HepG2 (cell line): ENCODE data around the gene DPM1. TPM values are rescaled to one million over a fixed set of nuclear protein-coding genes. Genes with fewer than 3 reads are reported as not detected.

Experiments
- ATAC-seq: fragments of 200-7000 bp; cut with Tn5 transposase; 3 replicates; pipeline ENCODE4 v1.9.1; 2020; ENCODE audit warnings: mild to moderate bottlenecking, moderate library complexity
- BruUV-seq: library from RNA; stranded (reverse); fragments of 400-500 nt; replicated peaks from 2 replicates; lab custom pipeline; 2021; lab: Mats Ljungman, UMichigan
- CTCF ChIA-PET: fragments of 300-600 bp; formaldehyde crosslinking; extraction: SDS; loops from one replicate; lab custom pipeline; 2021; ENCODE audit warnings: low total read pairs, inconsistent platforms, low intra/inter-chr PET ratio; lab: Yijun Ruan, JAX
- POLR2A ChIA-PET: fragments of 350-600 bp; sonication (Branson Sonifier 250); formaldehyde crosslinking; loops from one replicate; lab custom pipeline; 2020; ENCODE audit warnings: antibody characterized with exemption, inconsistent platforms; lab: Yijun Ruan, JAX
- DNase-seq: peaks from one replicate; pipeline ENCODE4 v3.0.0-alpha.2; 2015; ENCODE audit warnings: low spot score
- FAIRE-seq: peaks from 3 replicates; lab custom pipeline; 2011; peaks lifted over from hg19 to GRCh38; lab: Jason Lieb, UNC
- H2AFZ ChIP-seq: one replicate; pipeline ENCODE4 v1.6.1; 2011; ENCODE audit warnings: low read length, inconsistent platforms
- H3K27ac ChIP-seq: fragments of 300-600 bp; 3 replicates; pipeline ENCODE4 v1.8.0; 2011; ENCODE audit warnings: mixed run types, mild to moderate bottlenecking, mixed read lengths, low read length, inconsistent platforms; ENCODE audit not compliant: insufficient read depth; ENCODE audit errors: extremely low read length
- H3K27me3 ChIP-seq, 2 experiments: fragments of 200-600 bp in 1 of 2; 2 replicates in 1 of 2; 3 replicates in 1 of 2; pipeline versions ENCODE4 v1.6.0 to v1.8.0; 2011; ENCODE audit warnings: low read length in 2 of 2, mild to moderate bottlenecking in 2 of 2, moderate library complexity in 2 of 2, inconsistent platforms in 1 of 2; ENCODE audit not compliant: insufficient read depth in 2 of 2, control insufficient read depth in 1 of 2
- H3K36me3 ChIP-seq, 2 experiments: fragments of 200-600 bp in 1 of 2; replicated peaks in 1 of 2; 2 replicates in 1 of 2; 3 replicates in 1 of 2; pipeline versions ENCODE4 v1.5.1 to v1.8.0; 2011; ENCODE audit warnings: low read length in 2 of 2, inconsistent platforms in 1 of 2; ENCODE audit not compliant: insufficient read depth in 2 of 2, control insufficient read depth in 1 of 2
- H3K4me1 ChIP-seq: 2 replicates; pipeline ENCODE4 v1.5.1; 2012; ENCODE audit warnings: low read length, inconsistent platforms; ENCODE audit not compliant: insufficient read depth
- H3K4me2 ChIP-seq: 2 replicates; pipeline ENCODE4 v1.6.0; 2011; ENCODE audit warnings: low read depth, low read length, inconsistent platforms
- H3K4me3 ChIP-seq, 3 experiments: fragments of 200-600 bp in 1 of 3; sonication (generic), shearing (Covaris generic) in 1 of 3; replicated peaks in 1 of 3; 2 replicates each; pipeline ENCODE4 v1.5.1; 2011 to 2016; ENCODE audit warnings: low read length in 3 of 3, inconsistent platforms in 2 of 3, low read depth in 2 of 3, mild to moderate bottlenecking in 2 of 3, control low read depth in 1 of 3, mixed read lengths in 1 of 3; ENCODE audit not compliant: insufficient read depth in 1 of 3
- H3K79me2 ChIP-seq: one replicate; pipeline ENCODE4 v1.6.1; 2011; ENCODE audit warnings: low read length, inconsistent platforms; ENCODE audit not compliant: insufficient read depth
- H3K9ac ChIP-seq: 2 replicates; pipeline ENCODE4 v1.6.0; 2011; ENCODE audit warnings: mild to moderate bottlenecking, low read depth, low read length, inconsistent platforms; ENCODE audit not compliant: insufficient read depth
- H3K9me3 ChIP-seq: 2 replicates; pipeline ENCODE4 v1.5.1; 2012; ENCODE audit warnings: mild to moderate bottlenecking, low read length
- H4K20me1 ChIP-seq: 2 replicates; pipeline ENCODE4 v1.6.0; 2011; ENCODE audit warnings: inconsistent platforms, mild to moderate bottlenecking, low read length, moderate library complexity; ENCODE audit not compliant: insufficient read depth
- CEBPB ChIP-seq: IDR thresholded peaks from 2 replicates; pipeline ENCODE4 v1.6.1; 2011; ENCODE audit warnings: low read depth, low read length, improper control_type of control experiment, borderline replicate concordance
- JUNB ChIP-seq: sonication (generic); formaldehyde crosslinking; IDR thresholded peaks from 2 replicates; pipeline ENCODE4 v1.8.0; 2022; ENCODE audit warnings: missing genetic modification reagents, mild to moderate bottlenecking, borderline replicate concordance
- JUND ChIP-seq: sonication (generic); formaldehyde crosslinking; IDR thresholded peaks from 2 replicates; pipeline ENCODE4 v1.8.0; 2022; ENCODE audit warnings: mild to moderate bottlenecking, missing genetic modification reagents
- MBD4 ChIP-seq: IDR thresholded peaks from 2 replicates; pipeline ENCODE4 v1.6.1; 2012; ENCODE audit warnings: low read length, inconsistent platforms, borderline replicate concordance
- MZF1 ChIP-seq: sonication (generic); formaldehyde crosslinking; IDR thresholded peaks from 2 replicates; pipeline ENCODE4 v1.8.1; 2023; ENCODE audit warnings: mild to moderate bottlenecking, missing genetic modification reagents, borderline replicate concordance
- NCOA2 ChIP-seq: sonication (generic); formaldehyde crosslinking; IDR thresholded peaks from 2 replicates; pipeline ENCODE4 v1.8.0; 2022; ENCODE audit warnings: inconsistent platforms
- NFIB ChIP-seq: sonication (generic); formaldehyde crosslinking; IDR thresholded peaks from 2 replicates; pipeline ENCODE4 v1.9.0; 2021; ENCODE audit warnings: missing genetic modification reagents, mild to moderate bottlenecking, borderline replicate concordance
- PHF20 ChIP-seq: sonication (generic); formaldehyde crosslinking; IDR thresholded peaks from 2 replicates; pipeline ENCODE4 v1.5.0; 2020; ENCODE audit warnings: mild to moderate bottlenecking, missing genetic modification reagents
- SP140L ChIP-seq: sonication (generic); formaldehyde crosslinking; IDR thresholded peaks from 2 replicates; pipeline ENCODE4 v1.4.0; 2020; ENCODE audit warnings: missing genetic modification reagents, borderline replicate concordance
- ZKSCAN1 ChIP-seq: fragments of 150-350 bp; IDR thresholded peaks from 2 replicates; pipeline ENCODE4 v1.6.1; 2014; ENCODE audit warnings: low read length
- ZNF20 ChIP-seq: sonication (generic); formaldehyde crosslinking; IDR thresholded peaks from 2 replicates; pipeline ENCODE4 v1.4.0; 2020; ENCODE audit warnings: mild to moderate bottlenecking, moderate library complexity, missing genetic modification reagents
- WGBS: methylation state at CpG from one replicate; pipeline ENCODE4 v1.1.6; 2017; ENCODE audit warnings: low lambda C conversion rate; 5-methylcytosine and 5-hydroxymethylcytosine counted together
- in situ Hi-C: cut with HindIII; loops from 2 replicates; pipeline ENCODE4 v1.10.0; 2017; ENCODE audit warnings: low pct_unique_long_range_greater_than_20kb; ENCODE audit not compliant: extremely low pct_ligation_motif_present
- intact Hi-C: fragments of 100-400 bp; cut with micrococcal nuclease; formaldehyde crosslinking; loops from one replicate; pipeline ENCODE4 v1.10.0; 2022; ENCODE audit not compliant: unreplicated experiment
- polyA plus RNA-seq, 8 experiments: library from polyadenylated mRNA; depleted of rRNA in 3 of 8; stranded (reverse) in 7 of 8; unstranded in 1 of 8; fragments of >200 nt; fragmentation: Illumina TruSeq in 4 of 8; extraction: Trizol in 4 of 8; gene quantifications; 2 replicates each; pipeline versions ENCODE4 v1.2.1 to v1.2.3, GENCODE V29; 2011 to 2016; ENCODE audit warnings: low read depth in 4 of 8, missing spikeins in 1 of 8, mixed read lengths in 1 of 8; ENCODE audit not compliant: insufficient read depth in 1 of 8
- total RNA-seq, 5 experiments: library from RNA; depleted of rRNA; stranded (reverse); fragments of >200 nt; fragmentation: Illumina TruSeq; extraction: Trizol; gene quantifications; 2 replicates each; pipeline ENCODE4 v1.2.3, GENCODE V29; 2016; ENCODE audit warnings: low read depth in 1 of 5
- TF ChIP-seq, protein P1 (sequence below): IDR thresholded peaks from 2 replicates; pipeline ENCODE4 v1.6.1; 2016
- TF ChIP-seq, protein P2 (sequence below): sonication (generic); formaldehyde crosslinking; IDR thresholded peaks from 2 replicates; pipeline ENCODE4 v1.5.0; 2020; ENCODE audit warnings: missing genetic modification reagents
- TF ChIP-seq, protein P3 (sequence below): sonication (generic); formaldehyde crosslinking; conservative IDR thresholded peaks from 2 replicates; pipeline ENCODE4 v1.4.0; 2020; ENCODE audit warnings: missing genetic modification reagents
- TF ChIP-seq, protein P4 (sequence below): sonication (generic); formaldehyde crosslinking; IDR thresholded peaks from 2 replicates; pipeline ENCODE4 v1.5.1; 2020; ENCODE audit warnings: mild to moderate bottlenecking, missing genetic modification reagents, borderline replicate concordance

DPM1 gene
- total and polyA plus RNA-seq, 2 of the 13 experiments (the other 11 are each of a cell fraction or from before 2014, with no cell fraction given), result 83.2 to 161 TPM

DNA sequence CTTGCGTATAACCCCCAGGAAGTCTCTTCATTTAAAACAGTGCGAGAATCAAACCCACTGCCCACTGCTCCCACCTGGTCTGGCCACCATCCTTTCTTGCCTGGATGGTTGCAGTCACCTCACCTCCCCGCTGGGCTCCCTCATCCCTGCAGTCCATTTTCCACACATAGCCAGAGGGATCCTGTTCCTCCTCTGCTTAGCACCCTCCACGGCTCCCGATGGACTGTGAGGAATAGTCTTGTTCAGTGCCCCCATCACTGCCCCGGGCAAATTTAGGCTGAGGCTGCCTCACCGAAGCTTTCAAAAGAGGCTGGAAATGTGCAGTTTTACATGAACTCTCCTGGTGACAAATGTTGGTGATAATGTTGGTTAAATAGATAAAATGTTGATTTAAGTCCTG, 46.9 kb upstream of the DPM1 start:
- no peak overlapping the region for H2AFZ ChIP-seq
- DNase-seq, result no peak
- H3K4me2 ChIP-seq, result no peak overlapping the region
- WGBS, result 22% methylated on average over 7 of the region's 7 CpGs
- CTCF ChIA-PET, result no interaction called here
- no TSS peak for BruUV-seq
- no peaks in the 10 kb centered on the region for H3K4me1 ChIP-seq
- H3K27ac ChIP-seq, result no peak overlapping the region
- intact Hi-C loops, result no loop called here
- H3K9me3 ChIP-seq, result no peaks in the 10 kb centered on the region
- POLR2A ChIA-PET, result no interaction called here
- no peaks in the 10 kb centered on the region for H3K36me3 ChIP-seq
- H3K27me3 ChIP-seq, result peaks cover 6 to 47% of the 10 kb centered on the region in 2 experiments
- H3K9ac ChIP-seq, result no peak overlapping the region
- in situ Hi-C loops, result no loop called here
- H3K4me3 ChIP-seq, result no peak overlapping the region
- H4K20me1 ChIP-seq, result no peaks in the 10 kb centered on the region
- TF ChIP-seq, protein P1, sequence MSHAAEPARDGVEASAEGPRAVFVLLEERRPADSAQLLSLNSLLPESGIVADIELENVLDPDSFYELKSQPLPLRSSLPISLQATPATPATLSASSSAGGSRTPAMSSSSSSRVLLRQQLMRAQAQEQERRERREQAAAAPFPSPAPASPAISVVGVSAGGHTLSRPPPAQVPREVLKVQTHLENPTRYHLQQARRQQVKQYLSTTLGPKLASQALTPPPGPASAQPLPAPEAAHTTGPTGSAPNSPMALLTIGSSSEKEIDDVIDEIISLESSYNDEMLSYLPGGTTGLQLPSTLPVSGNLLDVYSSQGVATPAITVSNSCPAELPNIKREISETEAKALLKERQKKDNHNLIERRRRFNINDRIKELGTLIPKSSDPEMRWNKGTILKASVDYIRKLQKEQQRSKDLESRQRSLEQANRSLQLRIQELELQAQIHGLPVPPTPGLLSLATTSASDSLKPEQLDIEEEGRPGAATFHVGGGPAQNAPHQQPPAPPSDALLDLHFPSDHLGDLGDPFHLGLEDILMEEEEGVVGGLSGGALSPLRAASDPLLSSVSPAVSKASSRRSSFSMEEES (CRISPR knock-in tag), result no peak
- TF ChIP-seq ZKSCAN1 (no peak), NCOA2 (CRISPR knock-in tag) (no peak), MBD4 (no peak), NFIB (CRISPR knock-in tag) (no peak), ZNF20 (no peak), PHF20 (CRISPR knock-in tag) (no peak), CEBPB (no peak), JUND (CRISPR knock-in tag) (no peak), MZF1 (CRISPR knock-in tag) (no peak), SP140L (CRISPR knock-in tag) (no peak), JUNB (CRISPR knock-in tag) (no peak)
- TF ChIP-seq, protein P2, sequence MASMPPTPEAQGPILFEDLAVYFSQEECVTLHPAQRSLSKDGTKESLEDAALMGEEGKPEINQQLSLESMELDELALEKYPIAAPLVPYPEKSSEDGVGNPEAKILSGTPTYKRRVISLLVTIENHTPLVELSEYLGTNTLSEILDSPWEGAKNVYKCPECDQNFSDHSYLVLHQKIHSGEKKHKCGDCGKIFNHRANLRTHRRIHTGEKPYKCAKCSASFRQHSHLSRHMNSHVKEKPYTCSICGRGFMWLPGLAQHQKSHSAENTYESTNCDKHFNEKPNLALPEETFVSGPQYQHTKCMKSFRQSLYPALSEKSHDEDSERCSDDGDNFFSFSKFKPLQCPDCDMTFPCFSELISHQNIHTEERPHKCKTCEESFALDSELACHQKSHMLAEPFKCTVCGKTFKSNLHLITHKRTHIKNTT (CRISPR knock-in tag), result no peak
- TF ChIP-seq, protein P3, sequence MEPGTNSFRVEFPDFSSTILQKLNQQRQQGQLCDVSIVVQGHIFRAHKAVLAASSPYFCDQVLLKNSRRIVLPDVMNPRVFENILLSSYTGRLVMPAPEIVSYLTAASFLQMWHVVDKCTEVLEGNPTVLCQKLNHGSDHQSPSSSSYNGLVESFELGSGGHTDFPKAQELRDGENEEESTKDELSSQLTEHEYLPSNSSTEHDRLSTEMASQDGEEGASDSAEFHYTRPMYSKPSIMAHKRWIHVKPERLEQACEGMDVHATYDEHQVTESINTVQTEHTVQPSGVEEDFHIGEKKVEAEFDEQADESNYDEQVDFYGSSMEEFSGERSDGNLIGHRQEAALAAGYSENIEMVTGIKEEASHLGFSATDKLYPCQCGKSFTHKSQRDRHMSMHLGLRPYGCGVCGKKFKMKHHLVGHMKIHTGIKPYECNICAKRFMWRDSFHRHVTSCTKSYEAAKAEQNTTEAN (CRISPR knock-in tag), result no peak
- TF ChIP-seq, protein P4, sequence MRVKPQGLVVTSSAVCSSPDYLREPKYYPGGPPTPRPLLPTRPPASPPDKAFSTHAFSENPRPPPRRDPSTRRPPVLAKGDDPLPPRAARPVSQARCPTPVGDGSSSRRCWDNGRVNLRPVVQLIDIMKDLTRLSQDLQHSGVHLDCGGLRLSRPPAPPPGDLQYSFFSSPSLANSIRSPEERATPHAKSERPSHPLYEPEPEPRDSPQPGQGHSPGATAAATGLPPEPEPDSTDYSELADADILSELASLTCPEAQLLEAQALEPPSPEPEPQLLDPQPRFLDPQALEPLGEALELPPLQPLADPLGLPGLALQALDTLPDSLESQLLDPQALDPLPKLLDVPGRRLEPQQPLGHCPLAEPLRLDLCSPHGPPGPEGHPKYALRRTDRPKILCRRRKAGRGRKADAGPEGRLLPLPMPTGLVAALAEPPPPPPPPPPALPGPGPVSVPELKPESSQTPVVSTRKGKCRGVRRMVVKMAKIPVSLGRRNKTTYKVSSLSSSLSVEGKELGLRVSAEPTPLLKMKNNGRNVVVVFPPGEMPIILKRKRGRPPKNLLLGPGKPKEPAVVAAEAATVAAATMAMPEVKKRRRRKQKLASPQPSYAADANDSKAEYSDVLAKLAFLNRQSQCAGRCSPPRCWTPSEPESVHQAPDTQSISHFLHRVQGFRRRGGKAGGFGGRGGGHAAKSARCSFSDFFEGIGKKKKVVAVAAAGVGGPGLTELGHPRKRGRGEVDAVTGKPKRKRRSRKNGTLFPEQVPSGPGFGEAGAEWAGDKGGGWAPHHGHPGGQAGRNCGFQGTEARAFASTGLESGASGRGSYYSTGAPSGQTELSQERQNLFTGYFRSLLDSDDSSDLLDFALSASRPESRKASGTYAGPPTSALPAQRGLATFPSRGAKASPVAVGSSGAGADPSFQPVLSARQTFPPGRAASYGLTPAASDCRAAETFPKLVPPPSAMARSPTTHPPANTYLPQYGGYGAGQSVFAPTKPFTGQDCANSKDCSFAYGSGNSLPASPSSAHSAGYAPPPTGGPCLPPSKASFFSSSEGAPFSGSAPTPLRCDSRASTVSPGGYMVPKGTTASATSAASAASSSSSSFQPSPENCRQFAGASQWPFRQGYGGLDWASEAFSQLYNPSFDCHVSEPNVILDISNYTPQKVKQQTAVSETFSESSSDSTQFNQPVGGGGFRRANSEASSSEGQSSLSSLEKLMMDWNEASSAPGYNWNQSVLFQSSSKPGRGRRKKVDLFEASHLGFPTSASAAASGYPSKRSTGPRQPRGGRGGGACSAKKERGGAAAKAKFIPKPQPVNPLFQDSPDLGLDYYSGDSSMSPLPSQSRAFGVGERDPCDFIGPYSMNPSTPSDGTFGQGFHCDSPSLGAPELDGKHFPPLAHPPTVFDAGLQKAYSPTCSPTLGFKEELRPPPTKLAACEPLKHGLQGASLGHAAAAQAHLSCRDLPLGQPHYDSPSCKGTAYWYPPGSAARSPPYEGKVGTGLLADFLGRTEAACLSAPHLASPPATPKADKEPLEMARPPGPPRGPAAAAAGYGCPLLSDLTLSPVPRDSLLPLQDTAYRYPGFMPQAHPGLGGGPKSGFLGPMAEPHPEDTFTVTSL (CRISPR knock-in tag), result no peak
- no peak; the same call in 2 of the 3 replicates for ATAC-seq
- no peak for FAIRE-seq
- no peaks in the 10 kb centered on the region for H3K79me2 ChIP-seq
